IMR-90 (cell line): ENCODE data around the gene PPDPF. TPM values are rescaled to one million over a fixed set of nuclear protein-coding genes. Genes with fewer than 3 reads are reported as not detected.

Experiments used
- polyA plus RNA-seq, 3 experiments: library from polyadenylated mRNA; depleted of rRNA; stranded (reverse); fragments of >200 nt; gene quantifications; 2 replicates each; pipeline ENCODE4 v1.2.3, GENCODE V29; 2012; ENCODE audit warnings: low replicate concordance in 1 of 3
- total RNA-seq: library from RNA; depleted of rRNA; stranded (reverse); fragments of >200 nt; gene quantifications from 2 replicates; pipeline ENCODE4 v1.2.3, GENCODE V29; 2012; rRNA removed

The PPDPF gene
- total and polyA plus RNA-seq, 2 of the 4 experiments (the other 2 are of a cell fraction), result 12.9 to 171 TPM

Other genes with a start within 250 kb of the PPDPF start
- gene ARFGAP1, start 248.0 kb upstream of the PPDPF start, total RNA-seq, result 54.7 and 59.1 TPM in 2 replicates
- gene ARFGAP1, start 248.0 kb upstream of the PPDPF start, polyA plus RNA-seq (2012; rRNA removed), result 194 and 203 TPM in 2 replicates
- not detected in 2 replicates for gene COL20A1, start 227.6 kb upstream of the PPDPF start, total RNA-seq
- not detected in 2 replicates for gene COL20A1, start 227.6 kb upstream of the PPDPF start, polyA plus RNA-seq (2012; rRNA removed)
- not detected in 2 replicates for gene CHRNA4, start 159.4 kb upstream of the PPDPF start, total RNA-seq
- gene CHRNA4, start 159.4 kb upstream of the PPDPF start, polyA plus RNA-seq (2012; rRNA removed), result not detected in 2 replicates
- gene KCNQ2, start 48.1 kb upstream of the PPDPF start, total RNA-seq, result not detected in 2 replicates
- gene KCNQ2, start 48.1 kb upstream of the PPDPF start, polyA plus RNA-seq (2012; rRNA removed), result 0.02 TPM in 1 of 2 replicates, not detected in the other
- gene EEF1A2, start 21.7 kb upstream of the PPDPF start, total RNA-seq, result 1.3 and 2.2 TPM in 2 replicates
- gene EEF1A2, start 21.7 kb upstream of the PPDPF start, polyA plus RNA-seq (2012; rRNA removed), result 3.2 and 4.6 TPM in 2 replicates
- not detected in 2 replicates for gene PTK6, start 16.6 kb downstream of the PPDPF start, total RNA-seq
- gene PTK6, start 16.6 kb downstream of the PPDPF start, polyA plus RNA-seq (2012; rRNA removed), result 0.07 TPM in 1 of 2 replicates, not detected in the other
- not detected in 2 replicates for gene SRMS, start 27.0 kb downstream of the PPDPF start, total RNA-seq
- not detected in 2 replicates for gene SRMS, start 27.0 kb downstream of the PPDPF start, polyA plus RNA-seq (2012; rRNA removed)
- 0.28 and 0.36 TPM in 2 replicates for gene FNDC11, start 33.4 kb downstream of the PPDPF start, total RNA-seq
- gene FNDC11, start 33.4 kb downstream of the PPDPF start, polyA plus RNA-seq (2012; rRNA removed), result 1.0 and 1.6 TPM in 2 replicates
- 4.2 and 4.7 TPM in 2 replicates for gene HELZ2, start 53.5 kb downstream of the PPDPF start, total RNA-seq
- 10.6 and 12.2 TPM in 2 replicates for gene HELZ2, start 53.5 kb downstream of the PPDPF start, polyA plus RNA-seq (2012; rRNA removed)
- gene GMEB2, start 106.3 kb downstream of the PPDPF start, total RNA-seq, result 5.0 and 5.3 TPM in 2 replicates
- 10.0 and 10.6 TPM in 2 replicates for gene GMEB2, start 106.3 kb downstream of the PPDPF start, polyA plus RNA-seq (2012; rRNA removed)
- 20.3 and 21.1 TPM in 2 replicates for gene STMN3, start 132.7 kb downstream of the PPDPF start, total RNA-seq
- gene STMN3, start 132.7 kb downstream of the PPDPF start, polyA plus RNA-seq (2012; rRNA removed), result 62.3 and 67.4 TPM in 2 replicates
- gene RTEL1, start 137.5 kb downstream of the PPDPF start, total RNA-seq, result 9.4 and 14.7 TPM in 2 replicates
- gene RTEL1, start 137.5 kb downstream of the PPDPF start, polyA plus RNA-seq (2012; rRNA removed), result 18.8 and 22.5 TPM in 2 replicates
- gene TNFRSF6B, start 175.9 kb downstream of the PPDPF start, total RNA-seq, result 1.1 and 1.3 TPM in 2 replicates
- gene TNFRSF6B, start 175.9 kb downstream of the PPDPF start, polyA plus RNA-seq (2012; rRNA removed), result 11.0 and 12.0 TPM in 2 replicates
- gene ARFRP1, start 187.2 kb downstream of the PPDPF start, total RNA-seq, result 25.3 and 29.2 TPM in 2 replicates
- gene ARFRP1, start 187.2 kb downstream of the PPDPF start, polyA plus RNA-seq (2012; rRNA removed), result 36.3 and 36.6 TPM in 2 replicates
- gene ZGPAT, start 187.3 kb downstream of the PPDPF start, total RNA-seq, result 13.4 and 15.6 TPM in 2 replicates
- gene ZGPAT, start 187.3 kb downstream of the PPDPF start, polyA plus RNA-seq (2012; rRNA removed), result 20.2 and 21.1 TPM in 2 replicates
- 0.28 and 0.36 TPM in 2 replicates for gene LIME1, start 215.9 kb downstream of the PPDPF start, total RNA-seq
- gene LIME1, start 215.9 kb downstream of the PPDPF start, polyA plus RNA-seq (2012; rRNA removed), result 7.8 and 11.9 TPM in 2 replicates
- gene SLC2A4RG, start 219.0 kb downstream of the PPDPF start, total RNA-seq, result 5.0 and 8.1 TPM in 2 replicates
- 50.3 and 71.4 TPM in 2 replicates for gene SLC2A4RG, start 219.0 kb downstream of the PPDPF start, polyA plus RNA-seq (2012; rRNA removed)